ENCODE measurements around the gene MRPL43. TPM values are rescaled to one million over a fixed set of nuclear protein-coding genes. Genes with fewer than 3 reads are reported as not detected.

MRPL43 gene
- 24.5 and 55.8 TPM in 2 replicates for total RNA-seq (ENCODE audit: low replicate concordance)

DNA sequence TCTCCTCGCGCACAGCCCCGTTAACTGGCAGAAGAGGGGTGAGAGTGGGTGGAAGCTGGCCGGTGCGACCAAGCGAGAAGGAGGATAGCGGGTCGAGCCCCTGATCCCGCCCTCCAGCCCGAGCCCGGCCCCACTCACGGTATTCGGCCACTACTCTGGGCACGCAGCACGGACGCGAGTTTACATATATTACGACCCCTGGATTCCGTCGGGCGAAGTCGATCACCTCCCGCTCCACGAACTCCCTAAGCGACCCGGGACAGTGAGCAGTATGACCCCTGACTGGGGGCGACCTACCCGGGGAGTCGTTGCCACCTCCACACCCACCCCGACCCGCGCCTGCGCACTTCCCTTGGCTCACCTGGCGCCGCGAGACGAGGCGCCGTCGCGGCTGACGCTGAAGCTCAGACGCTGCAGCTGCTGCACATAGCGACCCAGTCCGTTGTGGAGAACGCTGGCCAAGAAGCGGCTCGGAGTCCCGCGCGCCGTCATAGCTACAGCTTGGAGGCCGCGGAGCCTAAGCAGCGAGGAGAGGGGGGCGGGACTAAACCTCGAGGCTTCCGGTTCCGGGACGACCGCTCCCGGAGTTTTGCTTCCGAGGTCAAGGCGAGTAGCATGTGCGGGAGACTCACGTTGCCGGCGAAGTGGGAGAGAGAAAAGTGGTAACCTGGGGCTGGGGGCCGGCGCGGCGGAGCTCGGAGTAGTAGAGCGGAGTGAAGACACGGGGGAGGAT lies at the start of gene MRPL43, which contains the start of gene TWNK:
Gene MRPL43 (minus strand): TSS at position 546 of the 733 bp plus-strand sequence. CDS start 54 bp downstream, at position 492.
Gene TWNK (plus strand): TSS at position 592 of the 733 bp plus-strand sequence. CDS start 668 bp downstream, outside the sequence.
- Histone ChIP-seq H3K27ac (peak within 1 kb of the TSS; percentile 14), H3K9ac (peak within 1 kb of the TSS; percentile 84), H3K27me3 (no peaks in the 10 kb centered on the region), H3K4me3 (peak within 1 kb of the TSS; percentile 96), H3K4me1 (peaks cover 14% of the 10 kb centered on the region), H4K20me1 (ENCODE audit: low read depth) (peaks cover 16% of the 10 kb centered on the region), H2AFZ (replicated peaks) (peak within 1 kb of the TSS; percentile 92), H3K79me2 (ENCODE audit: low read depth) (peaks cover 51% of the 10 kb centered on the region), H3K4me2 (peak within 1 kb of the TSS; percentile 89), H3K36me3 (no peaks in the 10 kb centered on the region), H3F3A (ENCODE audit: low read depth) (peaks cover 5% of the 10 kb centered on the region), H3K9me3 (ENCODE audit: low read depth) (no peaks in the 10 kb centered on the region)
- Mint-ChIP-seq H3K4me1 (peaks cover 14% of the 10 kb centered on the region), H3K9me3 (no peaks in the 10 kb centered on the region), H3K27me3 (ENCODE audit: insufficient read depth, low read depth) (peaks cover 10% of the 10 kb centered on the region), H3K27ac (peak within 1 kb of the TSS; percentile 65), H3K4me3 (peak within 1 kb of the TSS; percentile 98), H3K36me3 (peaks cover 19% of the 10 kb centered on the region)
- DNase-seq (ENCODE audit: low spot score): peak; percentile 93
- TF ChIP-seq EZH2phosphoT487 (IDR thresholded peaks at IDR 0.05) (peak; percentile 42), EZH2 (IDR thresholded peaks at IDR 0.05) (peak; percentile 71)
- TF ChIP-seq, protein P1, sequence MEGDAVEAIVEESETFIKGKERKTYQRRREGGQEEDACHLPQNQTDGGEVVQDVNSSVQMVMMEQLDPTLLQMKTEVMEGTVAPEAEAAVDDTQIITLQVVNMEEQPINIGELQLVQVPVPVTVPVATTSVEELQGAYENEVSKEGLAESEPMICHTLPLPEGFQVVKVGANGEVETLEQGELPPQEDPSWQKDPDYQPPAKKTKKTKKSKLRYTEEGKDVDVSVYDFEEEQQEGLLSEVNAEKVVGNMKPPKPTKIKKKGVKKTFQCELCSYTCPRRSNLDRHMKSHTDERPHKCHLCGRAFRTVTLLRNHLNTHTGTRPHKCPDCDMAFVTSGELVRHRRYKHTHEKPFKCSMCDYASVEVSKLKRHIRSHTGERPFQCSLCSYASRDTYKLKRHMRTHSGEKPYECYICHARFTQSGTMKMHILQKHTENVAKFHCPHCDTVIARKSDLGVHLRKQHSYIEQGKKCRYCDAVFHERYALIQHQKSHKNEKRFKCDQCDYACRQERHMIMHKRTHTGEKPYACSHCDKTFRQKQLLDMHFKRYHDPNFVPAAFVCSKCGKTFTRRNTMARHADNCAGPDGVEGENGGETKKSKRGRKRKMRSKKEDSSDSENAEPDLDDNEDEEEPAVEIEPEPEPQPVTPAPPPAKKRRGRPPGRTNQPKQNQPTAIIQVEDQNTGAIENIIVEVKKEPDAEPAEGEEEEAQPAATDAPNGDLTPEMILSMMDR (IDR thresholded peaks at IDR 0.05): no peak

DNA sequence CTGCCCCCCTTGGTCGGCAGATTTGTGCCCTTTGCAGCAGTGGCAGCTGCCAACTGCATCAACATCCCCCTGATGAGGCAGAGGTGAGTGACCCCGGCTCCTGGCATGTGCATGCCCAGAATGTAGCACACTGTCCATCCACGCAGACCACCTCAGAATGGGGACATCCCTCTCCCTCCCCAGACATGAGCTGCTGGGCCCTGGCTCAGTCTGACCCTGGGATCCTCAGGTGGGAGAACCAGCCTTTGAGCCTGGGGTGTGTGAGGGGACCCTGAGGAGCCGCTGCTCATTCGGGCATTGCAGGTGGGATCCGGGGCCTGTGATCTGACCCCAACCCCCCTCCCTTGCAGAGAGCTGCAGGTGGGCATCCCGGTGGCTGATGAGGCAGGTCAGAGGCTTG lies 49.4 kb upstream of the MRPL43 start:
- Mint-ChIP-seq H3K9me3 (no peaks in the 10 kb centered on the region), H3K4me3 (no peak overlapping the region), H3K36me3 (no peaks in the 10 kb centered on the region), H3K4me1 (peaks cover 33% of the 10 kb centered on the region), H3K27me3 (ENCODE audit: insufficient read depth, low read depth) (peaks cover 22% of the 10 kb centered on the region), H3K27ac (no peak overlapping the region)
- Histone ChIP-seq H3K79me2 (ENCODE audit: low read depth) (no peaks in the 10 kb centered on the region), H4K20me1 (ENCODE audit: low read depth) (peaks cover 21% of the 10 kb centered on the region), H3K4me2 (no peak overlapping the region), H3K4me3 (no peak overlapping the region), H3K36me3 (no peaks in the 10 kb centered on the region), H3K27ac (no peak overlapping the region), H3K9ac (no peak overlapping the region), H2AFZ (replicated peaks) (no peak overlapping the region), H3K27me3 (peaks cover 95% of the 10 kb centered on the region), H3F3A (ENCODE audit: low read depth) (peaks cover 3% of the 10 kb centered on the region), H3K4me1 (peaks cover 12% of the 10 kb centered on the region), H3K9me3 (ENCODE audit: low read depth) (no peaks in the 10 kb centered on the region)
- TF ChIP-seq, protein P1 (IDR thresholded peaks at IDR 0.05): no peak
- TF ChIP-seq EZH2phosphoT487 (IDR thresholded peaks at IDR 0.05) (no peak), EZH2 (IDR thresholded peaks at IDR 0.05) (no peak)
- DNase-seq (ENCODE audit: low spot score): no peak

DNA sequence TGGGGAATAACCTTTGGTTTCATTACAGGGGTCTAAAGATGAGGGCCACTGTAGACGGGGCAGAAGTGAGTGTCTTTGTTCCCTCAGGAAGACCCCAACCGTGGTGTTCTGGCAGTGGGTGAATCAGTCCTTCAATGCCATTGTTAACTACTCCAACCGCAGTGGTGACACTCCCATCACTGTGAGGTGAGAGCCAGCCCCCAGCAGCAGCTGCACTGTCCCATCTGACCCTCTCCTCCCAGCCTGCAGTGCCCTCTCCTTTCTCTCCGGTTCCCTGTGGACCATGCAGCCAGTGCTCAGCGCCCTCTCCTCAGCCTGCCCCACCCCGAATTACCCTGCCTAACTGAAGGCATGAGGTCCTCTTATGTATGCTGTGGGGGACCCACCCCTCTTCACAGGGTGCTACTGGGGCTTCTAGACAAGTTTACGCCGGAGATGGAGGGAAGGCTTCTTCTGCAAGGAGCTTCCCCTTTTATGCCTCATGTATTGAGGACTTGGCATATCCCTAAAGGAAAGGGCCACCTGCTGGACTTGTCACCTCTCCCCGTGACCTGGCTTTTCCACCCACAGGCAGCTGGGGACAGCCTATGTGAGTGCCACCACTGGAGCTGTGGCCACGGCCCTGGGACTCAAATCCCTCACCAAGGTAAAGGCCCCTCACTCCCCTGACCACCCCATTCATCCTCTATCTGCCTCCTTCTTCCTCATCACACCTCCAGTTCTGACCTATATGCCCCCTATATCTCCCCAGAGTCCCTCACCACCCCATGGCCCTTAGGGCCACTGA lies 48.8 kb upstream of the MRPL43 start:
- no peak for TF ChIP-seq EZH2phosphoT487 (IDR thresholded peaks at IDR 0.05)
- TF ChIP-seq, protein P1 (IDR thresholded peaks at IDR 0.05): no peak
- no peak for TF ChIP-seq EZH2 (IDR thresholded peaks at IDR 0.05)
- H4K20me1 ChIP-seq (ENCODE audit: low read depth): peaks cover 27% of the 10 kb centered on the region
- peaks cover 22% of the 10 kb centered on the region for H3K27me3 Mint-ChIP-seq (ENCODE audit: insufficient read depth, low read depth)

More for the DNA sequence above, 48.8 kb upstream of the MRPL43 start:
- no peak for DNase-seq (ENCODE audit: low spot score)
- peaks cover 18% of the 10 kb centered on the region for H3K4me1 ChIP-seq
- no peak overlapping the region for H3K9ac ChIP-seq
- H2AFZ ChIP-seq (replicated peaks): no peak overlapping the region
- no peak overlapping the region for H3K27ac ChIP-seq
- no peaks in the 10 kb centered on the region for H3K36me3 ChIP-seq
- H3K9me3 ChIP-seq (ENCODE audit: low read depth): no peaks in the 10 kb centered on the region
- Mint-ChIP-seq H3K9me3 (no peaks in the 10 kb centered on the region), H3K4me1 (peaks cover 35% of the 10 kb centered on the region), H3K27ac (no peak overlapping the region), H3K4me3 (no peak overlapping the region), H3K36me3 (no peaks in the 10 kb centered on the region)
- no peak overlapping the region for H3K4me2 ChIP-seq
- H3K4me3 ChIP-seq: no peak overlapping the region
- no peaks in the 10 kb centered on the region for H3K79me2 ChIP-seq (ENCODE audit: low read depth)
- peaks cover 6% of the 10 kb centered on the region for H3F3A ChIP-seq (ENCODE audit: low read depth)
- H3K27me3 ChIP-seq: peaks cover 99% of the 10 kb centered on the region

Measured in neural progenitor cell (in vitro differentiated cells).